ENCODE data around the gene PDGFB.

DNA sequence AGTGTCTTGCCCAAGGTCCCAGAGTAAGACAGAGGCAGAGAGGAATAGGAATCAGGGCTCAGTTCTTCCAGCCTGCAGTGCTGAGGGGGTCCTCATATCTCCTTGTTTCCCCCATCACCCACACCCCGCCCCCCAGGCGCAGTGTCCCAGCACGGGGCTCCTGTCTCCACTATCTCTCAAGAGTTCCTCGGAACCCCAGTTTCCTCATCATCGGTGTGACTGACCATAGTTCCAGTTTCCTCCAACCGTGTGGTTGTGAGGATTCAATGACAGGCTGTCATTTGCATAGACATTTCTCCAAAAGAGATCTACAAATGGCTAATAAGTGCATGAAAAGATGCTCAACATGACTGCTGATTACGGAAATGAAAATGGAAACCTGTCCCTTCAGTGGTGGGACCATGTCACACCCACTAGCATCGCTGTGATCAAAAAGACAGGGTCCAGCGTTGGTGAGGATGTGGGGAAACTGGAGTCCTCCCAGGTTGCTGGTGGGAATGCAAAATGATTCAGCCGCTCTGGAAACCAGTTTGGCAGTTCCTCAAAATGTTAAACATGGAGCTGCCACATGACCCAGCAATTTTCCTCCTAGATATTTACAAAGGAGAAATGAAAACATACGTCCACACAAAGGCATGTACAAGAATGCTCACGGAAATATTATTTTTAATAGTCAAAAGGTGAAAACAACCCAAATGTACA lies 31.8 kb upstream of the PDGFB start:
- TF ChIP-seq, protein P1, sequence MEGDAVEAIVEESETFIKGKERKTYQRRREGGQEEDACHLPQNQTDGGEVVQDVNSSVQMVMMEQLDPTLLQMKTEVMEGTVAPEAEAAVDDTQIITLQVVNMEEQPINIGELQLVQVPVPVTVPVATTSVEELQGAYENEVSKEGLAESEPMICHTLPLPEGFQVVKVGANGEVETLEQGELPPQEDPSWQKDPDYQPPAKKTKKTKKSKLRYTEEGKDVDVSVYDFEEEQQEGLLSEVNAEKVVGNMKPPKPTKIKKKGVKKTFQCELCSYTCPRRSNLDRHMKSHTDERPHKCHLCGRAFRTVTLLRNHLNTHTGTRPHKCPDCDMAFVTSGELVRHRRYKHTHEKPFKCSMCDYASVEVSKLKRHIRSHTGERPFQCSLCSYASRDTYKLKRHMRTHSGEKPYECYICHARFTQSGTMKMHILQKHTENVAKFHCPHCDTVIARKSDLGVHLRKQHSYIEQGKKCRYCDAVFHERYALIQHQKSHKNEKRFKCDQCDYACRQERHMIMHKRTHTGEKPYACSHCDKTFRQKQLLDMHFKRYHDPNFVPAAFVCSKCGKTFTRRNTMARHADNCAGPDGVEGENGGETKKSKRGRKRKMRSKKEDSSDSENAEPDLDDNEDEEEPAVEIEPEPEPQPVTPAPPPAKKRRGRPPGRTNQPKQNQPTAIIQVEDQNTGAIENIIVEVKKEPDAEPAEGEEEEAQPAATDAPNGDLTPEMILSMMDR (IDR thresholded peaks at IDR 0.05), result no peak
- TF ChIP-seq POLR2AphosphoS5 (IDR thresholded peaks at IDR 0.05; ENCODE audit: insufficient read depth in 1 of 2, low read depth in 1 of 2) (no peak), POLR2A (IDR thresholded peaks at IDR 0.05) (no peak)

Measured in vagina (tissue), 2 donors.